Stomach (tissue), 9 donors: ENCODE results near the gene AIFM2. TPM values are rescaled to one million over a fixed set of nuclear protein-coding genes. Genes with fewer than 3 reads are reported as not detected.

Experiments used
- DNase-seq, 2 donors: peaks; one replicate each; pipeline versions ENCODE4 v3.0.0 to v3.0.0-alpha.2; 2013 to 2019
- H3K27ac ChIP-seq, 5 donors: fragments of 200-600 bp in 4 of 5; sonication (generic) in 4 of 5; one replicate each; pipeline ENCODE4 v1.5.1; 2013 to 2019; ENCODE audit warnings: mild to moderate bottlenecking in 1 of 5, moderate library complexity in 1 of 5
- H3K27me3 ChIP-seq, 3 donors: fragments of 200-600 bp; sonication (generic); one replicate each; pipeline ENCODE4 v1.5.1; 2017 to 2019; ENCODE audit warnings: mixed run types in 1 of 3
- H3K36me3 ChIP-seq, 4 donors: fragments of 200-600 bp; sonication (generic); 1 replicate in 3 of 4; 2 replicates in 1 of 4; pipeline ENCODE4 v1.5.1; 2016 to 2019
- H3K4me1 ChIP-seq, 4 donors: fragments of 200-600 bp; sonication (generic); one replicate each; pipeline ENCODE4 v1.5.1; 2016 to 2019
- H3K4me3 ChIP-seq, 4 donors: fragments of 200-600 bp; sonication (generic) in 3 of 4; one replicate each; pipeline ENCODE4 v1.5.1; 2016 to 2019; ENCODE audit warnings: mild to moderate bottlenecking in 1 of 4
- H3K9me3 ChIP-seq, 4 donors: fragments of 200-600 bp; sonication (generic); one replicate each; pipeline ENCODE4 v1.5.1; 2016 to 2019
- EP300 ChIP-seq: sonication (generic); formaldehyde crosslinking; IDR thresholded peaks from one replicate; pipeline ENCODE4 v1.6.1; 2017; ENCODE audit warnings: antibody characterized with exemption
- POLR2A ChIP-seq, 4 donors: fragments of 450-650 bp; IDR thresholded peaks; one replicate each; pipeline ENCODE4 v1.6.1; 2016; ENCODE audit warnings: antibody characterized with exemption in 4 of 4, control low read depth in 2 of 4, mild to moderate bottlenecking in 1 of 4, moderate library complexity in 1 of 4
- POLR2AphosphoS5 ChIP-seq, 3 donors: sonication (generic); formaldehyde crosslinking; IDR thresholded peaks; one replicate each; pipeline ENCODE4 v1.6.1; 2016; ENCODE audit warnings: antibody characterized with exemption in 3 of 3
- WGBS, 5 donors: extraction: QIAGEN DNeasy Blood & Tissue Kit in 3 of 5; methylation state at CpG; one replicate each; pipeline versions ENCODE4 v1.1.5 to v1.1.7; 2013 to 2018; 5-methylcytosine and 5-hydroxymethylcytosine counted together
- intact Hi-C: fragments of 100-400 bp; cut with DNase I; formaldehyde crosslinking; loops from one replicate; pipeline ENCODE4 v1.15.1; 2023; ENCODE audit warnings: low total_unique reads
- polyA plus RNA-seq, 3 donors: library from polyadenylated mRNA; stranded (reverse); fragments of 200-250 nt; gene quantifications; one replicate each; pipeline ENCODE4 v1.2.3, GENCODE V29; 2013
- total RNA-seq, 5 donors: library from RNA; depleted of rRNA; stranded (reverse); fragments of >200 nt; gene quantifications; one replicate each; pipeline versions ENCODE4 v1.1.0 to v1.2.3, GENCODE V29; 2014 to 2016
- TF ChIP-seq, protein P1 (sequence below), 7 experiments: fragments of 450-650 bp in 4 of 7; fragments of 200-600 bp in 3 of 7; sonication (generic) in 3 of 7; IDR thresholded peaks; one replicate each; pipeline ENCODE4 v1.5.1; 2016 to 2019; ENCODE audit warnings: antibody characterized with exemption in 7 of 7, control low read depth in 2 of 7, mild to moderate bottlenecking in 1 of 7
- donor health status: healthy with polysubstance abuse.
- donor health status: Bipolar disorder and iron deficiency.
- donor health status: healthy.

Gene AIFM2
- total and polyA plus RNA-seq, 8 donors, result 4.5 to 14.5 (median 6.1) TPM

DNA sequence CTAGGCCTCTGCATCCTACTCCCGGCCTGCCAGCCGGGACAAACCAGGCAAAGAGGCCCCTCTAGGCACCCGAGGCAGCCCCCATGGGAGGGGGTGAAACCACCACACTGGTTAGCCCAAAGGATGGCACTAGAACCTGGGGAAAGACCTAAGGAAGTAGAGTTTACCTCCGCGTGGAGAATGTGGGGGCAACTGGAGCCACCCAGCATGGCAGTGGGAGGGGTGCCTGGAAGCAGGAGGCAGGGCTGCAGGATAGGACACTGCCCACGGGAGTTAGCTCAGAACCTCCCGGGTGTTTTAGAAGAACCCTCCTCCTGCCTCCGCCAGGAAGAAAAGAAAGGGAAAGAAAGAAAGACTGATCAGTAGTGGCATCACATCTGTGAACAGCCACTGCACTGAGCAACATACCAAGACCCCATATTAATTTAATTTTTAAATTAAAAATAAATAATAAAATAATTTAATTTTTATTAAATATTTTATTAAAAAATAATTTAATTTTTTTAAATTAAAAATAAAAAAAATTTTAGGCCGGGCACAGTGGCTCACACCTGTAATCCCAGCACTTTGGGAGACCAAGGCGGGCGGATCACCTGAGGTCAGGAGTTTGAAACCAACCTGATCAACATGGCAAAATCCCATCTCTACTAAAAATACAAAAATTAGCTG, 11.2 kb downstream of the AIFM2 start:
- Histone ChIP-seq H3K27ac (no peak overlapping the region), H3K4me1 (no peaks in the 10 kb centered on the region), H3K27me3 (no peaks in the 10 kb centered on the region), H3K9me3 (no peaks in the 10 kb centered on the region), H3K4me3 (no peak overlapping the region), H3K36me3 (peaks cover 32 to 68% (median 65%) of the 10 kb centered on the region in 4 donors)
- no peak for DNase-seq
- WGBS, 5 donors, result 89 to 95% (median 94%) methylated on average over 11 of the region's 11 CpGs
- intact Hi-C loops, result no loop called here
- TF ChIP-seq POLR2A (IDR thresholded peaks at IDR 0.05) (no peak), POLR2AphosphoS5 (IDR thresholded peaks at IDR 0.05) (no peak), EP300 (no peak)
- TF ChIP-seq, protein P1, sequence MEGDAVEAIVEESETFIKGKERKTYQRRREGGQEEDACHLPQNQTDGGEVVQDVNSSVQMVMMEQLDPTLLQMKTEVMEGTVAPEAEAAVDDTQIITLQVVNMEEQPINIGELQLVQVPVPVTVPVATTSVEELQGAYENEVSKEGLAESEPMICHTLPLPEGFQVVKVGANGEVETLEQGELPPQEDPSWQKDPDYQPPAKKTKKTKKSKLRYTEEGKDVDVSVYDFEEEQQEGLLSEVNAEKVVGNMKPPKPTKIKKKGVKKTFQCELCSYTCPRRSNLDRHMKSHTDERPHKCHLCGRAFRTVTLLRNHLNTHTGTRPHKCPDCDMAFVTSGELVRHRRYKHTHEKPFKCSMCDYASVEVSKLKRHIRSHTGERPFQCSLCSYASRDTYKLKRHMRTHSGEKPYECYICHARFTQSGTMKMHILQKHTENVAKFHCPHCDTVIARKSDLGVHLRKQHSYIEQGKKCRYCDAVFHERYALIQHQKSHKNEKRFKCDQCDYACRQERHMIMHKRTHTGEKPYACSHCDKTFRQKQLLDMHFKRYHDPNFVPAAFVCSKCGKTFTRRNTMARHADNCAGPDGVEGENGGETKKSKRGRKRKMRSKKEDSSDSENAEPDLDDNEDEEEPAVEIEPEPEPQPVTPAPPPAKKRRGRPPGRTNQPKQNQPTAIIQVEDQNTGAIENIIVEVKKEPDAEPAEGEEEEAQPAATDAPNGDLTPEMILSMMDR (IDR thresholded peaks at IDR 0.05), result no peak

DNA sequence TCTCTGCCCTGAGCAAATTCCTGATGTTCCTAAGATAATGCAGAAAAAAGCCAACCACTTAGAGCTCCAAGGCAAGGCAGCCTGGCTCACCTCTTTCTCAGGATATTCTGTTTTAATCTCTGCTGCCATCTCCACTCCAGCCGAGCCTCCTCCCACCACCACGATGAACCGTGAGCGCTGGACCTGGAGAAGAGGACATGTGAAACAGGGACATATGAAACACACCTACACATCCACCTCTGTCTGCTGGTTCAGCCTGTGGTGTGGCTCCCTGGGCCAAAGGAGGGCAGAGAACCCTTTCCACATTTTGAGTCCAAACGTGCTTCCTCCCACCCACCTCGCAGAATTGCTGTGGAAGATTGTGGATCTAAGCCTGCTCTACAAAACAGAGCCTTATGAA, 12.2 kb downstream of the AIFM2 start:
- Histone ChIP-seq H3K4me1 (no peaks in the 10 kb centered on the region), H3K27me3 (no peaks in the 10 kb centered on the region), H3K27ac (no peak overlapping the region), H3K36me3 (peaks cover 32 to 72% (median 65%) of the 10 kb centered on the region in 4 donors), H3K9me3 (no peaks in the 10 kb centered on the region), H3K4me3 (no peak overlapping the region)
- TF ChIP-seq POLR2A (IDR thresholded peaks at IDR 0.05), result no peak
- no peak for TF ChIP-seq EP300
- no peak for TF ChIP-seq POLR2AphosphoS5 (IDR thresholded peaks at IDR 0.05)
- DNase-seq, result no peak
- intact Hi-C loops, result no loop called here
- WGBS, 5 donors, result 86 to 92% (median 89%) methylated on average over 6 of the region's 6 CpGs

DNA sequence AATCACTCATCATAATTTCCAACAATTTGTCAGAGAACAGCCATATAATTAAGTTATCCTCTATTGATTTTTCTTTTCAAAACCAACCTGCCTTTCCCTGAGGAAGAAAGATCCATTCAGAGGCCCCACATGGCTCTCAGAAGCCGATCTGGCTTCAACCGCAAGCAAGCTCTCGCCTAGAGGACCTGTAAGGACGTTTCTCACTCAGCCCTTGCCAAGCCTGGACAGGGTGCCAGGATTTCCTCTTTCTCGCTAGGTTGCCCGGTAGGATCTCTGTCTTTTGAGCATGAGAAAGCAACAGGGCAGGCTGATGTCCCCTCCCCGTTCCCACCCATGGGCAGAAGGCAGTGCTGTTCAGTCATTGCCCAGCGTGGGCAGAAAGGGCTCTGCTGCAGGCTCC, 13.0 kb downstream of the AIFM2 start:
- 69 to 79% (median 78%) methylated on average over 8 of the region's 8 CpGs for WGBS, 5 donors
- intact Hi-C loops, result no loop called here

DNA sequence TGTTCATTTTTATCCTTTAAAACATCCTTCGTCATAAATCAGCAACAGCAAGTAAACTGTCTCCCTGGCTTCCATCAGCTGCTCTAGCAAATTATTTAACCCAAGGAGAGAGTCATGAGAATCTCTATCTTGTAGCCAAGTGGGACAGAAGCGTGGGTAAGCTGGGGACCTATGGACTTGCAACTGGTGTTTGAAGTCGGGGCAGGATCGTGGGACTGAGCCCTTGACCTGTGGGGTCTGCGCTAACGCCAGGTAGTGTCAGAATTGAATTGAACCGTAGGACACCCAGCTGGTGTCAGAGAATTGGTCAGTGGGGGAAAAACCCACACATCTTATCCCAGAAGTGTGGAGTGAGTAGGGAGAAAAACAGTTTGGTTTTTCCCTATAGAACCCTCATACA, 13.4 kb downstream of the AIFM2 start:
- TF ChIP-seq, protein P1 (IDR thresholded peaks at IDR 0.05), result no peak
- no peak for TF ChIP-seq POLR2AphosphoS5 (IDR thresholded peaks at IDR 0.05)
- TF ChIP-seq EP300, result no peak
- TF ChIP-seq POLR2A (IDR thresholded peaks at IDR 0.05), result no peak
- Histone ChIP-seq H3K27ac (no peak overlapping the region), H3K4me1 (no peaks in the 10 kb centered on the region), H3K4me3 (no peak overlapping the region), H3K27me3 (no peaks in the 10 kb centered on the region), H3K9me3 (no peaks in the 10 kb centered on the region), H3K36me3 (peaks cover 39 to 84% (median 76%) of the 10 kb centered on the region in 4 donors)
- 93 to 95% (median 94%) methylated on average over 7 of the region's 7 CpGs for WGBS, 5 donors
- DNase-seq, result no peak
- intact Hi-C loops, result no loop called here

More for the DNA sequence above, 13.0 kb downstream of the AIFM2 start:
- no peaks in the 10 kb centered on the region for H3K4me1 ChIP-seq
- H3K9me3 ChIP-seq, result no peaks in the 10 kb centered on the region
- no peak for TF ChIP-seq EP300
- H3K4me3 ChIP-seq, result no peak overlapping the region
- DNase-seq, result no peak
- peaks cover 36 to 80% (median 72%) of the 10 kb centered on the region in 4 donors for H3K36me3 ChIP-seq
- H3K27me3 ChIP-seq, result no peaks in the 10 kb centered on the region
- no peak overlapping the region for H3K27ac ChIP-seq

DNA sequence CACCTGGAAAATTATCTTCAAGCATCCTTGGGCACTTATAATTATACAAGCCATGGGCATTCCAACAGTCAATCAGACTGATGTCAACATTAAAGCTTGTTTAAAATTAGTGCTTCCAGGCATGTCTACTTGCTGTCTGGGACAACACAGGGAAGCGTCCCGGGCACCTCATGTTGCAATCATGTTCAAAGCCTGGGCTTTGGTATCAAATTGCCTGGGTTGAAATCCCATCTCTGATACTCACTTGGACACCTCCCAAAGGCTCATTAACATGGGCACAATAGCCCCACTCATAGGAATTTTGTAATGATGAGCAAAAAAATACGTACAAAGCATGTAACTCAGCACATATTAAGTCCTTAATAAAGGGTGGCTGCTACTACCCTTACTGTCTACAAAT, 14.4 kb downstream of the AIFM2 start:
- Histone ChIP-seq H3K27me3 (no peaks in the 10 kb centered on the region), H3K27ac (no peak overlapping the region), H3K4me1 (no peaks in the 10 kb centered on the region), H3K4me3 (no peak overlapping the region), H3K9me3 (no peaks in the 10 kb centered on the region), H3K36me3 (peaks cover 49 to 88% (median 79%) of the 10 kb centered on the region in 4 donors)
- intact Hi-C loops, result no loop called here
- WGBS, 5 donors, result 88 to 94% (median 90%) methylated on average over 3 of the region's 3 CpGs
- no peak for DNase-seq
- no peak for TF ChIP-seq EP300
- no peak for TF ChIP-seq POLR2A (IDR thresholded peaks at IDR 0.05)
- TF ChIP-seq POLR2AphosphoS5 (IDR thresholded peaks at IDR 0.05), result no peak
- TF ChIP-seq, protein P1 (IDR thresholded peaks at IDR 0.05), result no peak
